HG03521 (cell line): ENCODE data around the gene ANKFY1.
"Not testable (repeated sequence)": the region's sequence is repeated elsewhere in the genome, so short reads cannot be mapped to it uniquely, and the experiment has no call there.

Experiments used
- ATAC-seq: cut with Tn5 transposase; IDR thresholded peaks from one replicate; pipeline ENCODE4 v1.9.1; 2021; ENCODE audit warnings: mild to moderate bottlenecking, moderate library complexity; ENCODE audit not compliant: unreplicated experiment

Gene ANKFY1

GRCh38 chr17:4221899-4222659, 41.7 kb downstream of the ANKFY1 start:
- no peak for ATAC-seq

- no peak for ATAC-seq
These were observed 42.6 kb downstream of the ANKFY1 start for GRCh38 chr17:4221163-4221562.

DNA sequence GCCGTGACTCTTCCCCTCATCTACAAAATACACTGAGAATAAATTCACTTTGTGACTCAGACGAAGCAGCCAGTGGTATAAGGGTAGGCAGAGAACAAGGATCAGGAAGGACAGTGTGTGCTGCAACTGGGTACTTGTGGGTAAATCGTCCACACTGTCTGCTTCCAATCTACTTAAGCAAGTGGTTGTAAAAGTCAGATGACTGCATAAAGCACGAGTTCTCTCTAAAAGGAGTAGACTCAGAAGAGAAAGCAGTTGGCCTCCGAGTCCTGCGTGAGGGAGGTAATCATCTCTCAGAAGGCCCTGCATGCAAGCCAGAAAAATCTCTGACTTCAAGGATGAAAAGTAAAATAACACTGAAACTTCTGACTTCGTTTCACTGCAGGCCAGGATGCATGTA, 43.1 kb downstream of the ANKFY1 start:
- ATAC-seq, result no peak

- no peak for ATAC-seq
These were observed 44.5 kb downstream of the ANKFY1 start for GRCh38 chr17:4219241-4219640.

DNA sequence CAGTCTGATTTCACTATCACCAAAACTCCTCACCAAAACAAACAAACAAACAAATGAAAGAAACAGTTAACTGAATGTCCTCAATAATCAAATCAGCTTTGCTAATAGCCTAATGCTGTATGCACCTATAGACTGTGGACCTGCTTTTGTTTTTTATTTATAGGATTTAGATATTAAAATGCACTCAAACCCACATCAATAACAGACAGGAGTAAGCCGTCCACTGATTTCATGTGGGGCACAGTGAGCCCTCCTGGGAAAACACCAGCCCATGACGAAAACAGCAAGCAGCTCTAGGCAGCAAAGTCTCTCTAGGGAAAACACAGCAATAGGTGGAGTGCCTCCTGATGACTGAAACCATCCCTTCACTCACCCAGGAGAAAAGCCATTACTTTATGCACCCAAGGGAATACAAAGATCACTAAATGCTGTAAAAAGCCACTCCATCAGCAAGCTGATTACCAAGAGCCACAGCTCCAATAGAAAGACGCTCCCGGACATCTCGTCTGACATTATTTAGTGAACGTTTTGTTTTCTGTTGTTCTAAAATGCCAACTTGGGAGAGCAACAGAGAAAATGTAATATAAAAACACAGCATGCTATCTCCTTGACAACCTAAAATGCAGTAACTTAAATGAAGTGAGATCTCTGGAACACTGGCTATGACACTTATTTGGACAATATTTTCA, 47.8 kb downstream of the ANKFY1 start:
- ATAC-seq, result no peak

DNA sequence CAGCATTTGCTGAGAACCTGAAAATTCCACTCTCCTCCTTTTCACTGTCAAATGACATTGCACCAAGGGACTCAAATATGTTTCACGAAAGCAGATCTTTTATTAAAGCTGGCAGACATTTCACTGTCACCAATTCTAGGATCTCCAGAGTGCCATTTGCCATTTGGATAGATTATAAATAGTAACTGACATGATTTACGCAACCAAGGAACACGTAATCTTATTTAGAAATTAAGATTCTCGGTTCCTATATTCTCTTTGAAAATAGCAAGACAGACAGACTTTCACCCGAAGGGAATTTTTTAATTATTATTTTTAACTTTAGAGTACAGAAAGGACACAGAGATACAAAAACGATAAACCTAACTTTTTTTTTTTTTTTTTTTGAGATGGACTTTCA, 49.6 kb downstream of the ANKFY1 start:
- ATAC-seq, result no peak

DNA sequence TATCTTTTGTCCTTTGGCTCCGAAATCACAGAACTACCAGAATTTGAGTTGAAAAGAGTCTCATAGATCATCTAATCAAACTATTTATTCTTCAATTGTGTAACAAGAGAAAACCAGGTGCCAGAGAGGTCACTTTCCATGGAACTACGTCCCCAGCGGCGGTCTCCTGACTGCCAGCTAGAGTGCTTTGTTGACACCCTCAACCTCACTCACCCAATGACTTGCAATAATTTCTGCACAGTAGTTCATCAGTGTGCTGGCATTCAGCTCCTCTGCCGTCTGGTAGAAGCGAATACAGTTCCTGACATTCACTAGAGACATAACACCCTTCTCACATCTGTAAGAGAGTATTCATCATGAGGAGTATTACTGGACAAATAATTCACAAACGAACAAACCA, 54.2 kb downstream of the ANKFY1 start:
- ATAC-seq, result no peak

GRCh38 chr17:4208238-4208637, 55.5 kb downstream of the ANKFY1 start:
- no peak for ATAC-seq

- ATAC-seq, result no peak
These were observed 56.8 kb downstream of the ANKFY1 start for GRCh38 chr17:4206962-4207361.

GRCh38 chr17:4205917-4206316, 57.9 kb downstream of the ANKFY1 start:
- ATAC-seq, result no peak

- no peak for ATAC-seq
These were observed 59.0 kb downstream of the ANKFY1 start for GRCh38 chr17:4204710-4205173.

DNA sequence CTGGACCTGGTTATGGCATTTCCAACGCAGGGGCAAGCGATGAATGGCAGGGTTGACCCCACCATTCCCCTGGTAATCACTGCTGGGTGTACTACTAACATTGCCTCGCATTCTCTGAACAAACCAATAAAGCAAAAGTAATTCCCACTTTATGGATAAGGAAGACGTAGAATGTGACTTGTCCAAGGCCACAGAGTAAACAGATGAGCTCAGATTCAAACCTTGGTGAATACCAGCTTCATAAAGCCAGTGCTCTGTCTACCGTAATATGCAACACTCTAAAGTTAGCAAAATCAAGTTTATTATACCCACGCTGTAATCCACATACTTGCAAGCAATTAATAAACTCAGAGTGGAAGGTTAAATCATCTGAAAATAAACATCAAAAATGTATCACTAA, 59.6 kb downstream of the ANKFY1 start:
- no peak for ATAC-seq

- ATAC-seq, result no peak
These were observed 62.6 kb downstream of the ANKFY1 start for GRCh38 chr17:4201226-4201625.

GRCh38 chr17:4199818-4200402, 63.9 kb downstream of the ANKFY1 start:
- ATAC-seq, result no peak

DNA sequence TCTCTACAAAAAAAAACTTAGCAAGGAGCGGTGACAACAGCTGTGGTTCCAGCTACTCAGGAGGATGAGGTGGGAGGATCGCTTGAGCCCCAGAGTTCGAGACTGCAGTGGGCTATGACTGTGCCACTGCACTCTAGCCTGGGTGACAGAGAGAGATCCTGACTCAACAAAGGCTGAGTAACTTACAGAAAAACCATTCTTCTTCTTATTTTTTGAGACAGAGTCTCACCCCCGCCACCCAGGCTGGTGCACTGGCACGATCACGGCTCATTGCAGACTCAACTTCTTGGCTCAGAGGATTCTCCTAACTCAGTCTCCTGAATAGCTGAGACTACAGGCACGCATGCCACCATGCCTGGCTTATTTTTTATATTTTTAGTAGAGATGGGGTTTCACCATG, 64.8 kb downstream of the ANKFY1 start:
- ATAC-seq, result no peak

DNA sequence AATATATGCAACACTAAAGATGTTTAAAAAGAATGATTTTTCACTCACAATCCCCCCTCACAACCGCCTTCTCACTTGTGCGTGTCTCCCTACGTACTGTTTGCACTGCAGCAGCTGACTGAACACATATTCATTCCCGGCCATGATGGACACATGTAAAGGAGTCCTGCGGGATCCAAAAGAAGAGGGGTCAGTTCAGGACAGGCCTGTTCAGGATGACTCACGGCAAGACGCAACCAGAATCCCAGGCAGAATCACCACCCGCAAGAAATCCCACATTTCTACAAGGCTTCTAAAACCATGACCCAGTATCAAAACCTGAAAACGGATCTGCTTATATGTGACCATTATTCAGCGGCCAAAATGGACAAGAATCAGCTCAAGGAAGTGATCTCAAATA, 68.5 kb downstream of the ANKFY1 start:
- no peak for ATAC-seq

DNA sequence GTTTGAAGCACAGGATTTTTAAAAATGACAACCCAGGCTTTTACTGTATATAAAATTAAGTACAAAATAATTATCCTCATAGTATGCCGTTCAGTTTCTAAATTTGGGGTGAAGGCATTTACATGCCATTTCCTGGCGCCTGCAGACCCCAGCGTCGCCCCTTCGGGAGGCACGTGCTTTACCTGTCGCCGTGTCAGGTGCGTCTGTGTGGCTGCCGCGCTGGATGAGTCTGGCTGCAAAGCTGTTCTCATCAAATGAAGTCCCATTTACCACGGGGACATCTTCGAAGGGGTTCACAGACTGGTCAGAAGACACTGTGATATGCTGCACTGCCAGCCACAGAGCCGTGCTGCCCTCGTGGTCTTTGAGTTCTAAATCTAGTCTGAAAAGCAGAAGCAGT, 69.0 kb downstream of the ANKFY1 start:
- no peak for ATAC-seq

- not testable (repeated sequence) for ATAC-seq
These were observed 73.0 kb downstream of the ANKFY1 start for GRCh38 chr17:4190791-4191190.

- ATAC-seq, result no peak
These were observed 74.5 kb downstream of the ANKFY1 start for GRCh38 chr17:4189280-4189679.

DNA sequence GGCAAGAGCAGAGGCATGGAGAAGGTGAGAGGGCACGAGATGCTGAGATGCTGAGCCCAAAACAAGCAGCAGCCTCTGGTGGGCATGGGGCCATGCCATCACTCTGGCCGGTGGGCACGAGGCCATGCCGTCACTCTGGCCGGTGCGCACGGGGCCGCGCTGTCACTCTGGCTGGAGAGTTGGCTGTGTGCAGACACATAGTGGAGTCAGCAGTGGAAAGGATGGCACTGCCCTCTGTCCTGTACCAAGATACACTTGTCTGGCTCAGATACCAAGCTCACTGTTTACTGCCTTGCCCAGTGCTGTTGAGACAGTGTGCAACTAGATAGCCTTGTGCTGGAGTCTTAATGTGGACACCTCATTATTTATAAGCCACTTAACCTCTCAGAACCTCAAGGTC, 75.7 kb downstream of the ANKFY1 start:
- ATAC-seq, result no peak

DNA sequence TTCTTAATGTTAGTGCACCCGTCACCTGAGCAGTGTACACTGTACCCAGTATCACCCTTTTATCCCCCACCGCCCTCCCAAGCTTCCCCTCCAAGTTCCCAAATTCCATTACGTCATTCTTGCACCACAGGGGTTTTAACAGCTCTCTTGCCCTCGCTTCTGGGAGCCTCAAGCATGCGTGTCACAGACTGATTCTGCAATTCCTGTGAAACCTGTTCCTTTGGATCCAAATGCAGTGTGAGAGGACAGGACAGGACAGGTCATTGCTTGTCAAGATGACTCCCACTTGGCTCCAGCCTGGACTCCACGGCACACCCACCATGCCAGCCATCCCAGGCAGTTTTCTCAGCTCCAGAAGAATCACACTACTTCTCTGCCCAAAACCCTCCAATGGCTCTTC, 76.7 kb downstream of the ANKFY1 start:
- ATAC-seq, result no peak

GRCh38 chr17:4186357-4186881, 77.4 kb downstream of the ANKFY1 start:
- no peak for ATAC-seq
